Nucleus accumbens (tissue), 56 donors: Measurements from ENCODE around the gene SFMBT2.
A peak's percentile ranks its signal among the peaks of the same experiment; 100 is the strongest.

Experiments
- DNase-seq, 56 donors: peaks; one replicate each; lab custom pipeline; 2025; lab: John Stamatoyannopoulos, UW

Gene SFMBT2

DNA sequence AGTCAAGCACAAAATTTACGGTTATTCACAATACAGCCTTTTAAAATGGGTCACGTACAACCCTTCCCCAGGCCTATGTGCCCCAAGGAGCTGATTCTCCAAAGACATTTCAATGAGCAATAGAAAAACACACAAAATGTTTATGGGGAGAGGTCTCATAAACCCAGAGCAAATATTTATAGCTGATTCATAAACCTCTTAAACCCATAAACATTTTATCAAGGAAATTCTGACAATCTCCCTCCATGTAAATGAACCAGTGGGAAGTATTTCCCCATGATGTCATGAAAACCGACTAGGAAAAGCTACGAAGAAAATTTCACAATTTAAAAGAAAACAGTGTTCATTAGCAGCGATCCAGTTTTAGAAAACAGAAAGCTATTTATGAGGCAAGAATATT is 36.0 kb downstream of the SFMBT2 start:
- DNase-seq, result no peak

DNA sequence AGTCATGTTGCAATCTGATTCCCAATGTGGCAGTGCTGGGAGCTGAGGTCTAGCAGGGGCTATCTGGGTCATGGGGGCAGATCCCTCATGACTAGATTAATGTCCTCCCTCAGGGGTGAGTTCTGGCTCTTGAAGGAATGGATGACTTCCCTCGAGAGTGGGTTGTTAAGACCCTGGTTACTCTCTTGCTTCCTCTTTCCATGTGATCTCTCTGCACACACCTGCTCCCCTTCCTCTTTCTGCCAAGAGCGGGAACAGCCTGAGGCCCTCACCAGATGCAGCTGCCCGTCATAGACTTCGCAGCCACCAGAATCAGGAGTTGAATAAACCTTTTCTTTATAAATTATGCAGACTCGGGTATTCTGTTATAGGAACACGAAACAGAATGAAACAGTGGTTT is 37.8 kb downstream of the SFMBT2 start:
- DNase-seq, result no peak

DNA sequence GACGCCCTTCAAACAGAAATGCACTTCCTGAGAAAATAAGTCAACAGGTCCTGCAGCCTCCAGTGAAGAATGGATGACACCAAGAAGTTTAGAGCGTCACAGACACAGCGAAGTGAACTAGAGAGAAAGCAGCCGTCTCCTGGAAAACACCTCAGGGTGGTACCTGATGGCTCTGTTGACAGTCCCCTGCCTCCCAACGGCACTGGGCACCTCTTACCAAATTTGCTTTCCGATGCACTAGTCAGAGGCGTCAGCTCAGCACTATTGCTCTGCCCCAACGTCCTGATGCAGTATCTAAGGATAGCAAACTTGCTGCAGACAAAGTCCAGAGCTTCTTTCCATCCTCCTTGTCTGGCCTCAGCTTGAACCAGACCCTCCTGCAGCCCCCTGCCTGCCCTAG is 38.3 kb downstream of the SFMBT2 start:
- no peak for DNase-seq

DNA sequence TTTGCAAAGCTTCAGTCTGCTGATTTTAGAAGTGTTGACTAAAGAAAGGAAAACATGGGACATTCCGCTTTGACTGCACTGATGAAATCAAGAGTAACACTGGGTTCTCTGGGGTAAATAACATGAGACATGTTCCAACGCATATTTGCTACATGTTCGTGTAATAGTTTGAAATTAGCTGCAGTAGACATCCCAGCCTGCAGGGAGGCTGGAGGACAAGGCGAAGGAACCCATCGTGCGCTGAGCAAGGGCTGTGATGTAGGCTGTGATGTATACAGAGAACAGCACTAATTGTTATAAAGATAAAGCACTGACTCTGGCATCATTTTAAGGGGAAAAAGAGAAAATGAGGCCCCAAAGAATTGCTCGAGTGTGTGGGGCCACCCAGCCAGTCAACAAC is 40.3 kb downstream of the SFMBT2 start:
- DNase-seq, result no peak

DNA sequence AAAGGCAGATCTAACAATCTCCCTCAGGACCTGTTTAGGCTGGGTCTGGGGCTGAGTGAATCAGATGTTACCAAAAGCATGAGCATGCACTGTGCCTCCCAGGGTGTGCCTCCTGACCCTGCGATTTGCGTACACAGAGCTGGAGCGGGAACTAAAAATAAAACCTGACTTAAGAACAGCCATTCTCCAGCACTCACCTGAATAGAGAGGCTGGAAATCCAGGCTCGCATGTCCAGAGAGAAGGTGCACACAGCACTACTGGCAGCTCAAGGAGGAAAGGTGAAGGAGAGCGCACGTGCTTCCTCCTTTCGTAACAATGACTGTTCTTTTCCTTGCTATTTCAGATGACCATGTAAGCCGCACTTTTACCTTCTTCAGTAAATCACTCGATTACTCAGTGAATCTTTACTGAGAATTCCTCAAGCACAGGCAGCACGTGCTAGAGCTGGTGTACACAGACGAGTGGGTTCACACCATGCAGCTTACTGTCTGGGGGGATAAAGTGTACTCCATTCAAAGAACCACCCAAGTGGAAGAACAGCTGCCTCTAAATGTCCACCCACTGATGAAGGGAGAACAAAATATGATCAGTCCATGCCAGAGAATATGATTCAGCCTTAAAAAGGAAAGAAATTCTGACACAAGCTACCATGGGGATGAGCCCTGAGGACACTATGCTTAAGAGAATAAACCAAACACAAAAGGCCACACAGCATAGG is 45.6 kb downstream of the SFMBT2 start:
- DNase-seq, result no peak

DNA sequence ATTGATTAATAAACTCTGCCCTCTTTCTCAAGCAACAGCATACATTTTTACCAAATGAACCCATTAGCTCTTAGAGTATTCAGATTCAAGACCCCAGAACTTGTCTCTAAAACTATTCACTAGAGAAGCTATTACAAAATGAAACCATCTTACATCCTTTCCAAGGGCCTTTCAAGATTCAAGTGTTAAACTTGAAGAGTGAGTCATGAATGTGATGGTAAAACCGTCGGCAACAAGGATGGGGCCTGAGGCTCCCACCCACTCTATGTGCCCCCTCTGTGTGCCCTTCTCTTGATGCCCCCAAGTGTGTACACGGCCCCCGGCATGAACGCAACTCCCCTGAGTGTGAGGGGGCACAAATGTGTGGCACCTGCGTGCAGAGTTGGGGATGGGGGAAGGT is 46.4 kb downstream of the SFMBT2 start:
- no peak for DNase-seq

DNA sequence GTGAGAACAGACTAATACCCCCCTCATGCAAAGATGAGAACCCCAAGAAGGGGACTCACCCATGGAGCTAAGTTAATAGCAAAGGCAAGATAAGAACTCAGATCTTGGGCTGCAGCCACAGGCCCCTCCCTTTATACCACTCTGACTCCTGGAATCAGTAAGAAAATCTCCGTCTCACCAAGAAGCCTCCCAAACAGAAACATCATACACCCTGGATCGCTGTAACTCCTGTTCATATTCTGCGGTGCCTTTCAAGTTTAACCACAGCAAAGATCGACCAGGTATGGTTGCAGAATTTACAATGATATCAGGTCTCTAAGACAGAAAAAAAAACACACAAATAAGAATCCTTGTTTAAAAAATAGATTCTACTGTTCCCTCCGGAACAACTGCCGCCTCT is 47.1 kb downstream of the SFMBT2 start:
- no peak for DNase-seq

DNA sequence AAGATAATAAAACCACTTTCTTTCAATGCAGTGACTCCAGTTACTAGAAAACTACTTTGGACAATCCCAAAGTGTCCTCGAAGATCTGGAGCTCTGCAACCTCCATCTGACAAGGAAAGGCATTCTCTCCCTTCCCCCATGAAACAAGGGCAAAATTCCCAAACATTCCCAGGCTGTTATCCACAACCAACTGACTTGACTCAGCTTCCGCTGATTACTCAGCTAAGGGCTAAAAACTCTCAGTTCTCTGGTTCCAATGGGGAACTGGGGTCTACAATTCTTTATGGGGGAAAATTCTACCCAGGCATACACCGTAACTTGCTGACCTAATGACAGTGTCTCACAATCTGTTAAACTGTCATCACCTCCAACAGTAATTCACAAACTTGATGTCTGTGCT is 48.4 kb downstream of the SFMBT2 start:
- DNase-seq, result no peak

DNA sequence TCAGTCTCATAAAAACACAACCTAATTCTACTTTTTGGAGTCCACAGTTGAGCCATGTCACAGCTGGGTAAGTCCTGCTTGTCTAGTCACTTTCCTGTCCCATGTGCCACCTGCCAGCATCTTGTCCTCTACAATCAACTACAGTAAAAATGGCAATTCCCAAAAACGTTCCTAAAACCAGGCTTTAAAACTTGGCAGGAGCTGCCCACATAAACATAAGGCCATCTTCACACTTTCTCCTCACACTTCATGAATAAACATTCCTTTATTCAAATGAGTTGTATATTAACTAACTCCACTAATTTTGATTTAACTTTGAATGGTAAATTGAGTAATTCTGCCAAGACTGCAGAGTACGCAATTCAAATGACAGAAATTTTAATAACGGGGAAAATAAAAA is 49.5 kb downstream of the SFMBT2 start:
- no peak for DNase-seq

DNA sequence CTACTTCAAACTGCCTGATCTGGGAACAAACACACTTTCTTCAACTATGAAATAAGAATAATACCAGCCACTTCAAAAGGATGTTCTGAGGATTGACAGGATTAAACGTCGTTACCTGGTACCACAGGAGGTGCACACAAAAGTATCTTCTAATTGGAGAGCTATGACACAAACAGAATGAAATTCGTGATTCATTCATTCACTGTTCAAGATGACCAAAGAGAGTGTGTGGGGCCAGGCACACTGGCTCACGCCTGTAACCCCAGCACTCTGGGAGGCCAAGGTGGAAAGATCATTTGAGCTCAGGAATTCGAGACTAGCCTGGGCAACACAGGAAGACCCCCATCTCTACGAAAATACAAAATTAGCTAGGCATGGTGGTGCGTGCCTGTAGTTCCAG is 50.9 kb downstream of the SFMBT2 start:
- DNase-seq, result no peak

DNA sequence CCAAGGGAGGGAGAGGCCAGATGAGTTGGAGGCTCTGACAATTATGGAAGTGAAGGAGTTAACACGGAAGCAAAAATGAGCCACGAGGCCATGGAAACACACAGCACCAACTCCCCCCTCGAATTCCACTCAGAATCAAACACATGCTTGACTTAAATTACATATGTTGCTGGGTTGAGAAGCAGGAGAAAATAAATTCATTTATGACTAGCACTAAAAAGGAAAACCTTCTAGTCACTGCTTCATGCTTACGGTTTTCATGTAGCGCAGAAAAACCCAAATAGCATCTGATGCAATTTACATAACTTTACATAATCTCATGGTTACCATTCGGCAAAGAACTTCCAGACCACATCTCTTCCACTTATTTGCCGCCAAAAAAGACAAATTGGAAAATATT is 51.5 kb downstream of the SFMBT2 start:
- DNase-seq, result no peak

DNA sequence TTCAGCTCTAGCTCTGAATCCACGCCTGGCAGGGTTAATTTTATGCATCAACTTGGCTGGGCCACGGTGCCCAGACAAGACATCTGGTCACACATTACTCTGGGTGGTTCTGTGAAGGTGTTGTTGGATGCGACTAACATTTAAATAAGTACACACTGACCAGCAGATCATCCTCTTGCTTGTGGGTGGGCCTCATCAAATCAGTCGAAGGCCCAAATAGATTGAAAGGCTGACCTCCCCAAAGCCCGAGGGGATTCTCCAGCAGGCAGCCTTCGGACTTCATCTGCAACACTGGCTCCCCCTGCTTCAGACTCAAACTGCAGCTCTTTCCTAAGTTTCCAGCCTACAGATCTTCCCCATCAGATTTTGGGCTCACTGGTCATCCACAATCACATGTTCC is 53.6 kb downstream of the SFMBT2 start:
- DNase-seq, result no peak

DNA sequence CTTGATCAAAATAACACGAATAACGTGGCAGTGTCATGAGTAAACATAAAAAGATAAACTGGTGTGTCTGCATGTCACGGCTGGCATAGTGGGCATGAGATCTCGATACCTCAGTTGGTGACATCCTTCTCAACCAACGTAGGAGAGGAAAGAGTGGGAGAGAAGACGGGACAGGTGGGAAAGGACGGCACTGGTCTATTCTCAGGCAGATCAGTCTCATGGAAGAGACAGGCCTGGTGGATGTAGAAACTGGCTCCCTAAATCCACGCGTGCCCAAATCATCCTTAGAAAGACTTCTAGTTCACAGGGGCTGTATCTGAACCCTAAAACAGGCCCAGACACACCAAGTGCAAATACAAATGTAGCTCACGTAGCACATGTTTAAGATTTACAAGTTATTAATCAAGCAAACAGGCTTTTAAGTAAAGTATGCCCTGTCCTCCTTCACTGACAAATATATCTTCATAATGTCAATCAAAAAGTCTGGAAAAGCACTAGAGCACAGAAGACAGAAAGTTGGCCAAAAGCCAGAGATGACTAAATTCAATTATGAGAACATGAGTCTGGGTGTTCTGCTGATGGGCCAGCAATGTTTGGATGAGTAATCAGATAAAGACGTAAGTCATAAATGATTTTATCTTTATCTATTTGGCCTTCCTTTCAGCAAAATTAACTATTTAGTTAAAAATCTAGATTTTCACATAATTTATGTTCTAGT is 56.3 kb downstream of the SFMBT2 start:
- DNase-seq, result no peak

DNA sequence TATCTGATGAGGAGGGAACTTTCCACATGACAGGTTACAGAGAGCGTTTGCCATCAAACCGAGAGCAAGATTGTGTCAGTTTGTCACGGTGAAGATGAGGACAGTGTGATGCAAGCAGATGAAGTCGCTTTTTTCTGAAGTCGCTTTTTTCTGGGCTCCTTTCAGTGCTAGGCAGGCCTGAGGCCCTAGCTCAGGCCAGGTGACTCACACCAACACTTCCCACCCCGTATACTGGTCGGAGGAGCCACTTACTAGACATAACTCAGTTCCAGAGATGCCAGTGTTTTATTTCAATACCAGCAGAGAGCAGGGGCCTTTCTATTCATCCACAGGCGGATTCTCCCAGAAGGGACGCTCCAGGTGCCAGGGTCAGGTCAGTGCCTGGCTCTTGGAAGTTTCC is 58.9 kb downstream of the SFMBT2 start:
- DNase-seq, result no peak

DNA sequence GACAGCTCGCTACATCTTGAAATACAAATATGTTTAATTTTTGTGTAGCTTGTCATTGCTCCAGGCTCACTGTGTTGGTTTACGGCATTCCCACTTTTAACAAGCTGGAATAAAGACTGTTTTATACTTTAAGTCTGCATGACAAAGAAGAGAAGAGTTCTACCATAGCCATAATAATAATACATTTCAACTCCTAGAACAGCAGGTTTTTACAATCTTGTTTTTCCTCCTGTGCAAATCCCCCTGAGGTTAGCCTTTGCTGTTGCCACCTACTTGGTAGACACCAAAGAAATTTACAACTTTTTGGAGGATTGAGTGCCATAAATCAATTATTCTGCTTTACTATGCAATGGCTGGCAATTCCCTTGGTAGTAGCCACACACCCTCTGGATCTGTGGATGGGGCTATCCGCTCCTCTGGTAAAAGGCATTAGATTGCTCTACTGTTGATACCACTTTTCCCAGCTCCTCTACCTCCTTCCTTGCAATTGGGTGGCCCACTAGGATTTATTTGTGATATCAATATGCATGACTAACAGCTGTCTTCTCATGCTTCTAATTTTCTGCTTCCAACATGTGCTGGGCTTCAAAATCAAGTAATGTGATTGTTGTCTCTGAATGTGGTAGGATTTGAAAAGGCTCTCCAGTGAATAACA is 60.2 kb downstream of the SFMBT2 start:
- no peak for DNase-seq

DNA sequence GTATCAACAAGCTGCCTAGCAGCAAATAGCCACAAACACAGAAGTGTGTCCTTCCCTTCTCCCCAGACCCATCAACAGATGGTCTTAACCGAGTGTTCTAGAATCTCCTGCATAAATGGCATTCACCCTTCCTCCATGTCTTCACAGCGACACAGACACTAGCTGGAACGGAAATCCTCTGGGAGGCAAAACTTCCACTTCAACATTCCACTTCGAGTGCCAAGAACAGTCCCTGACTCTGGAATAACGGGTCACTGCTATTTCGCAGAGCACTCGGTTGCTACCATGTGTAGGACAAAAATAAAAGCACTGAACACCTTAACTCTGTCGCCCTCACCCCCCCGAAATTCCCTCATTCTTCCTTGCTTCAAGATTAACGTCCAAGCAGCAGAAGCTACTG is 65.1 kb downstream of the SFMBT2 start:
- no peak for DNase-seq

DNA sequence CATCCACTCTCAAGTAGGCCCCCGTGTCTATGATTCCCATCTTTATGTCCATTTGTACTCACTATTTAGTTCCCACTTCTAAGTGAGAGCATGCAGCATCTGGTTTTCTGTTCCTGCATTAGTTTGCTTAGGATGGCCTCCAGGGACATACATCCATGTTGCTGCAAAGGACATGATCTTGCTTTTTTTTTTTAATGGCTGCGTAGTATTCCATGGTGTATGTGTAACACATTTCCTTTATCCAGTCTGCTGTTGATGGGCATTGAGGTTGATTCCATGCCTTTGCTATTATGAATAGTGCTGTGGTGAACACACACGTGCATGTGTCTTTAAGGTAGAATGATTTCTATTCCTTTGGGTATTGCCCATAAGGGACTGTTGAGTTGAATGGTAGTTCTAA is 67.8 kb downstream of the SFMBT2 start:
- no peak for DNase-seq

DNA sequence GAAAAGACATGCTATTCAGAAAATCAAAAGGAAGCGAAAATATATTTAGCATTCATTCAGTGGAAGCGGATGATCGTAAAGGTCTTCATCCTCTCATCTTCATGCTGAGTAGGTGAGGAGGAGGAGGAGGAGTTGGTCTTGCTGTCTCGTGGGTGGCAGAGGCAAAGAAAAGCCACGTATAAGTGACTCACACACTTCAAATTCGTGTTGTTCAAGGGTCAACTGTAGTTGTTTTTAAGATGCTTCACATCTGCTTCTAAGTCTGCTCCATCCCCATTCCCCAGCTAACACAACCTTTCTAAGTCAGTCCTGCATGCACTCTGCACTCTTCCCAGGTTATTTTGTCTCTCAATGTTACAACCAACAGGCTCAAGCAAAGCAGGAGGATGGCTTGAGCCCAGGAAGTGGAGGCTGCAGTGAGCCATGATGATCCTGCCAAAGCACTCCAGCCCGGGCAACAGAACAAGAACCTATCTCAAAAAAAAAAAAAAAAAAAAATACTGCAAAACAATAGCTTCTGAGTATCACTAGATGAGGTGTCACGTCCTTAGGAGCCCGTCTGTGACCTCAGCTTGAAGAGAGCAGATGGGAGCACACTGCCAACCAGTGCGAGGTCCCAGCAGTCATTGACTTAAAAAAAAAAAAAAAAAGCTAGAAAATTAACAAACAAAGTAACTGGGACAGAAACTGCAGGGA is 70.5 kb downstream of the SFMBT2 start:
- DNase-seq, result peak in 10 of 56 donors; percentile 3 to 45 (median 14)

DNA sequence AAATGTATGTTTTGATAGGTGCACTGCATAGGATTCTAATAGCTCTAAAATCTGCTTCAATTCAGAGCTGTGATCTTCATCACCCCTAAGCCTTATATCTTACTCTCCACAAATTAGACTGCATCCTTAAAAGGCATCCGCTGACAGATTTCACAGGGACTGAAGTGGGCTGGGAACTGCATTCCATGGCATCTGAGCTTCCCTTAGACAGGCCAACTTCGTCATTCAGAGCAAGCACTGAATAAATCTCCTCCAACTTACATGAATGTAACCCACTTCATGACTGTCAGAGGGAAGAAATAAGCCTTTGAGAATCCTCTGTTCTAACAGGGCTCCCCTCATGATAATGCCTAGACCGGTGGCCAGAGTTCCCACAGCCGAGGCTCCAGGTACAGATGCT is 71.3 kb downstream of the SFMBT2 start:
- no peak for DNase-seq

DNA sequence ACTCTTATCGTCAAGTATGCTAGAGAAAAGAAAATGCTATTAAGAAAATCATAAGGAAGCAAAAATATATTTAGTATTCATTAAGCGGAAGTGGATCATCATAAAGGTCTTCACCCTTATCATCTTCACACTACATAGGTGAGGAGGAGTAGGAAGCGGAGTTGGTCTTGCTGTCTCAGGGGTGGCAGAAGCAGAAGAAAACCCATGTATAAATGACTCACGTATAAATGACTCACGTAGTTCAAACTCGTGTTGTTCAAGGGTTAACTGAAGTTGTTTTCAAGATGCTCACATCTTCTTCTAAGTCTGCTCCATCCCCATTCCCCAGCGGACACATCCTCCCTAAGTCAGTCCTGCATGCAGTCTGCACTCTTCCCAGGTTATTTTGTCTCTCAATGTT is 72.4 kb downstream of the SFMBT2 start:
- no peak for DNase-seq

DNA sequence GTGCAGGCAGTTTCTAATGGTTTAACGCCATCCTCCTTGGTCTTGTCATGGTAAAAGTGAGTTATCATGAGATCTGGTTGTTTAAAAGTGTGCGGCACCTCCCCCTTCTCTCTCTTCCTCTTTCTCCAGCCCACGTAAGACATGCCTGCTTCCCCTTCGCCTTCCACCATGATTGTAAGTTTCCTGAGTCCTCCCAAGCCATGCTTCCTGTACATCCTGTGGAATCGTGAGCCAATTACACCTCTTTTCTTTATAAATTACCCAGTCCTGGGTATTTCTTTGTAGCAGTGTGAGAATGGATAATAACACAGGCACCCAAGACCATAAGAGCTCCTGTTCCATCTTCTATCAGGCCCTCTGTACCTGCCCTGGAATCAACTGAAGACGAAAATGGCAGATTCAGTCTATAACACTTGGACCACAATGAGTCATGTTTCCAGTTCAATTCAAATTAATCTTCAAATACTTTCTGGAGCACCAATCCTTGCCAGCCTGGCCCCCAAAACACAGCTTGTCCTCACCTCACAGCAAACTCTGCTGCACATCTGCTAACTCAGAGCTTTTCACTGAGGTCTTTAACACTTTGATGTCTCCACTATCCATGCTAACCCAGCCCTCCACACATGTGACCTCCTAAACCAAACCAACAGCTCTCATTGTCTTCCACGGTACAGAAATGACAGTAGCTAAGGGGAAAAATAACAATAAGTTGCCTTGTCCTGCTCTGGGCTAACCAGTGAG is 73.2 kb downstream of the SFMBT2 start:
- peak in 10 of 56 donors; percentile 8 to 29 (median 14) for DNase-seq
